GM21619 (cell line): Measurements from ENCODE around the gene SPATA32.

Experiments used
- ATAC-seq: cut with Tn5 transposase; IDR thresholded peaks from one replicate; pipeline ENCODE4 v1.9.1; 2021; ENCODE audit not compliant: unreplicated experiment

Gene SPATA32

DNA sequence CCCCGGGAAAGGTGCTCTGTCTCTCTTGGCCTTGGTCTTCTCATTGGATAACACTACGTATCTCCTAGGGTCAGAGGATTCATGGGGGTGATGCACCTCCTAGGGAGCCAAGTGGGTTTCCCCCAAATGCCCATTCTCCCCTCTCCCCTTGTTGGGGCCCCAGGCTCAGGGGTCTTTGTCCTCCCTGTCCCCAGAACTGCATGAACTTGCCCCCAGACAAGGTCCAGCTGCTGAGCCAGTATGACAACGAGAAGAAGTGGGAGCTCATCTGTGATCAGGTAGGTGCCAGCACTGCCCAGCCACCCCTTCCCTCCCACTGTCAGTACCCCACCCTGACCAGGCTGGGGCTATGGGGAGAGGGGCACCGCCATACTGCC is 31.5 kb downstream of the SPATA32 start:
- no peak for ATAC-seq

DNA sequence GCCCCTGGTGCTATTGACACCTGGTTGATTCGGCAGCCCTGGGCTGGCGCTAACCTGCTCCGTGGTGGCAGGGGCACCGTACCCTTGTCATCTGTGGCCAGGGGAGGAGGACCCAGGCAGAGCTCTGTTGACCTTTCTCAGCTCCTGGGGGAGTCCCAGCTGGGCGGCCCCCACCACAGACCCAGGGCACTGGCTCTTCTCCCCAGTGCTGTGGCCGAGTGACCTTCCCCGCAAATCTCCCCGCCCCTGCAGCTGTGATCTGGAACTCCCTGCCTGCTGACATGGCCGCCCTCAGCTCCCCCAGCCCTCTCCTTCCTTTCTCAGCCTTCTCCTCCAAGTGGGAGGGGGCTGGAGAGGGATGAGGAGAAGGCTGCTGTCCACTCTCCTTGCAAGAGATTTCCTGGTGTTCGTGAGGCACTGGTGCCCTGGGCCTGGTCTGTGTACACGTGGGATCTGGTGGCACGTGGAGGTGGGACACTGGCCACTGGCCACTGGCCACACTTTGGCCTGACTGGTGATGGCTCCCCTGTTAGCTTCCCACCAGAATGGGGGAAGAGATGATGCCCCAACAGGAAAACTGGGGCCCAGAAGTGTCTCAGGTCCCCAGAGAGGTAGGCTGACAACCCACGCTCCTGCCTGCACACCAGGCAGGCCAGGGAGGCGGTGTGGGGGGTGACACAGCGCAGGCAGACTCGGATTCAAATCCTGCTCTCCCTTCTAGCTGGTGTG is 32.0 kb downstream of the SPATA32 start:
- no peak for ATAC-seq

DNA sequence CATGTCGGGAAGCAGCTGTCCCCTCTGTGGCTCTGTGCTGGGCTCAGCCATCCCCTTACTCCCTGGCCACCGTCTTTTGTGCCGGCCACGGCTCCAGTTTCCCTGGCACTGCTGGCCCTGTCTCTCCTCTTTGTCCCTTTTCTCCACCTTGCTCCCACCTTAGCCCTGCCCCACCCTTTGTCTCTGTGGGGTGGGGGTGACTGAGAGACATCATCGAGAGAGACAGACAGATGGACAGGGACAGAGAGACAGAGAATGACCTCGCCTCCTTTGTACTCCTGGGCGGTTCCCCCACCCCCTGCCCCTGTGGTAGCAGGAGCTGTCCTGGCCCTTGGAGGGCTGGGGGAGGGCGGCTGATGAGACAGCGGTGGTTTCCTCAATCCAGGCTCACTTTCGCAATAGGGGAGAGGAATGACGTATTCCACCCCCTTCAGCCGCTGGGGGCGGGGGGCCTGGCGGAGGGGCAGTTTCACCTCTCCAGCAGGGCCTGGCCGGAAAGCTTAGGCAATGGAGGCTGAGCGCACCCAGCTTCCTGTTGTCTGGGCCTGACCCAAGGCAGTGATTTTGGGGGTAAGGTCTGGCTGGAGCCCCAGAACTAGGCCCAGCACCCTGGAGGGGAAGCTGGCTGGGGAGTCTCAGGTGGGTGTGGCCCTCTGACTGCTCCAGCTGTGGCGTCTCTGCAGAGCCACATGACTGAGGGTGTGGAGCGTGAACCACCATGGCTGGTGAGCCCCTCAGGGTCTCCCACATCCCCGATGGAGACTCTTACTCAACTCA is 32.9 kb downstream of the SPATA32 start:
- ATAC-seq, result peak; percentile 25

DNA sequence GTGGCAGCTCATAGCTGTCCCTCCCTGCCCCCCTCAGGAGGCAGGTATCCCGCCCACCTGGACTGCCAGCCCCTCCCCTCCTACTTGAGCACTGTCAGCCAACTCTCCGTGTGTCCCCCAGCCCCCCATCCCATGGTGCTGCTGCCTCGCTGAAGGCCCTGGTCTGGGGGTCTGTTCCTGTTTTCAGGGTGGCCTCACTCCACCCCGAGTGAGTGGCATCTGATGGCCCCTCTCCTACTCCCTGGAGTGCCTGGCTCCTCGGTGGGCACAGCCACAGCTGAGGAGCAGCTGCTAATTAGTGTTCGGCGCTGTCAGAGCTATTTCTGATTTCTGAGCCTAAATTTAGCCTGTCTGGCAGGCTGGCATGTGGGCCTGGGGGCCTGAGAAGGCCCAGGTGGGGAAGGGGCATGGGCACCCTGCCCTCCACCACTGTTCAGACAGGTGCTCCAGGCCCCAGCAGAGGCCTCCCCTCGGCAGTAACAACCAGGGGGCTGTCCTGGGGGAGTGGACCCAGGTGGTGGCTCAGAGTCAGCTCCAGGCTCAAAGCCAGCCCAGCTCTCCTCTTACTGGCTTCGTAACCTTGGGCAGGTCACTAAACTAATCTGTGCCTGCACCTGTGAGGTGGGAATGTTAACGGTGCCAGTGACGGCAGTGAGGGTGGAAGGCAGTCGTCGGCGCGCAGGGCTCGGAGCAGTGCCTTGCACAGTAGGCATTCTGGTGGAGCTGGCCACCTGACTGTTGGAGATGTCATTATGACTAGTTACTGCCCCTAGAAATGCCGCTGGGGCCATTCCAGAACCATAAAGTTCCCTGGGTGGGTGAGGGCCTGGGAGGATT is 33.8 kb downstream of the SPATA32 start:
- ATAC-seq, result no peak

DNA sequence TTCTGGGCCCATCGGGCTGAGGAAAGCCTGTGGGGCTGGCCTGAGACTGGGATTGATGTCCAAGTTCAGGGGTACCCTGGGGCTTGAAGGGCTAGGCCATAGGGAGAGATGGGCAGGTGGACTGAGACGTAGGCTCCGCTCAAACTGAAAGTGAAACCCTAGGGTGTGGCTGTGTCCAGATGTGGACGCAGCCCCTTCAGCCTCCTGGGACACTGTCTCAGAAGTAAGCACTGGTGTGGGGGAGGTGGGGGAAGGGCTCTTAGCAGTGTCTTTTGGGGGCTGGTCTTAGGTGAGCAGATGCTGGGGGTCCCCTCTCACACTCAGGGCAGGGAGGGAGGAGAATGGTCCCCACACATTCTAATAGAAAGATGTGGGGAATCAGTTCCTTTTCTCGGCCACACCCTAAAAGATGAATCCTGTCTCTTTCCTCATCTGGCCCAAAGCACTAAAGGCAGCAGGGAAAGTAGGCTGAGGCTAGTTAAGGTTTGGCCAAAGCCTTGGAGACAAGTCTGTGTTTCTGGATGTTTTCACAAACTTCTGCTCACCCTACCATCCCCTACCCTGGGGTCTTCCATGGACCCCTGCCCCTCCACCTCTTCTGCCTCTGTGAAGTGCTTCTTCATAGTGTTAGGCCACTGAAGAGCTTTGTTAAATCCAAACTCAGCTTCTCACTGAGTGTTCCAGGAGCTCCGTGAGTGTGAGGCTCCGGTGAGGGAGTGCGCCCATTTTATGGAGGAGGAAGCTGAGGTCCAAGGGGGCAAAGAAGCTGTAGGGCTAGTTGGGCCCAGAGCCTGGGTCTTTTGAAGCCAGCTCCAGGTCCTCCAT is 34.6 kb downstream of the SPATA32 start:
- peak; percentile 22 for ATAC-seq

DNA sequence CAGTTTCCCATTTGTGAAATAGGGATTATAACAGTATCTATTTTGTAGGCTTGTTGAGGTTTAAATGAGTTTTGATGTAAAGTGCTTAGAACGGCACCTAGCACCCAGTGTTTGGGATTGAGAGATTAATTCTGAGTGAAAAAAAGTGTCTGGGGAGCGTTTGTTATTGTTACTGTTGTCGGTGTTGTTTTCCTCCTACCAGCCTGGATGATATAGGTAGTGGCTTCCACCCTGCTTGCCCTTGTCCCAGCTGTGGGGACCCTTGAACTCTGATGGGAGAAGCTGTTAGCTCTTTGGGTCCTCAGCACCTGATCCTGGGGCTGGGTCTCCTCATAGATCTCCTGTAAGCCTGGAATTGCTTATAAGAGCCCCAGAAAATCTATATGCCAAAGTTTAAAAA is 35.3 kb downstream of the SPATA32 start:
- no peak for ATAC-seq

DNA sequence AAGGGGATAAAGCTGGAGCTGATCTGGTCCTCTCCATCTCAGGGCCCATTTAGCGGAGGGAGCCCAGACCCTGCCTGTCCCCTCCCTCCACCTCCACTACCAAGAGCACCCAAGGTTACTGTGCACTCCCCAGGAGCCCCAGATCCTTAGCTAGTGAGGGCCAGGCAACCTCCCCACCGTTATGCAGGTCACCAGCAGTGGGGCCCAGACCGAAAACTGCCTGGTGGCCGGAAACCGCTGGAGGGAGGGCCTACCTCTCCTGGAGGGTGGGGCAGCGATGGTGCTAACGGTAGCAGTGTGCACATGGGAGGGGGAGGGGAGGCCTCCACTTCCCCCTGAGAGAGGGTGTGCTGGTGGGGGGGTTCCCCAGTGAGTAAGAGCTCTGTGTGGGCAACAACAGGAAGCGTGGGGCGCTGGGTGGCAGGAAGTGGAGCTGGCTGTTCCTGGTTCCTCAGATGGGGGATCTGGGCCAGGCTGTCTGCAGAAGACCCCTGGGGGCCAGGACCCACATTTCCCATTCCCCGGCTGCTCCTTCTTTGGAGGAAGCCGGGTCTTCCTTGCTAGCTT is 35.8 kb downstream of the SPATA32 start:
- peak; percentile 36 for ATAC-seq

DNA sequence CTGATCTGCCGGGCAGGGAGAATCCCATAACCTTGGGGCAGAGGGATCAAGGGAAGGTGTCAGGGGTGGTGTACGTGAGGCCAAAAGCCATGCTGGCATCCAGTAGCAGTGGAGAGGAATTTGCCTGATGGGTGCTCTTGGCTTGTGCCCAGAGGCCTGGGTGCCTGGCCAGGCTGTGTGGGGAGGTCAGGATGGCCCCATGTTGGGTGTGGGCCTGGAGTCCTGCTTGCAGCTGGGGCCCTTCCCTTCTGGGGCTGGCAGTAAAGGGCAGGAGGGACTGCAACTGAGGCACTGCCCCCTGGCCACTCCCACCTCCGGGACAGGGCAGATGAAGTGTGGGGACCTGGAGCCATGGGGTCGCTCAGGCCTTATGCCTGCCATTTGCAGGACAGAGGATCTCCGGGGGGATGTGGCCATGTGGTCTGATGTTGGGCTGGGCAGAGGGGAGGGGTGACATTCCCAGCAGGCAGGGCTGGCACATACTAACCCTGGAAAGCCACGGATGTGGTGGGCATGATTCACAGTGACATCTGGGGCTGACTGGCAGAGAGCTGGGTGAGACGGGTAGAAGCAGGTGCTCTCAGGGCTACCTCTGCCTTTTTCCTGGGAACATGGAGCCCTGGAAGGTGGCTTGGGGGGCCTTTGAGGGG is 36.7 kb downstream of the SPATA32 start:
- ATAC-seq, result no peak

DNA sequence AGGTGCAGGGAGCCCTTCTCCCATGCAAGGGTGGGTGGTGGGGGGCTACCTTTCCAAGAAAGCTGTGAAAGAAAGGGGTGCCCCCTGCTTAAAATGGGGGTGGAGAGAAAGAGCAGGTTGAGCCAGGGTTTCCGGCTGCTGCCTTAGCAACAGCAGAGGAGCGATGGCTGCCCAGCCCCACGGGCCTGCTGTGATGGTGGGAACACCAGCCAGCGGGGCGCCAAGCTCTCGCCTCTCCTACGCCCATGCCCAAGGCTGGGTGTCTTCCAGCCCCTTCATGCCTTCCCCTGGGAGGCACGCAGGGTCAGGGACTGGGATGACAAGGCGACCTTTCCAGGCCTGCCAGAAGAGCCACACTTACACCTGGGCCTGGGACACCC is 37.2 kb downstream of the SPATA32 start:
- no peak for ATAC-seq

DNA sequence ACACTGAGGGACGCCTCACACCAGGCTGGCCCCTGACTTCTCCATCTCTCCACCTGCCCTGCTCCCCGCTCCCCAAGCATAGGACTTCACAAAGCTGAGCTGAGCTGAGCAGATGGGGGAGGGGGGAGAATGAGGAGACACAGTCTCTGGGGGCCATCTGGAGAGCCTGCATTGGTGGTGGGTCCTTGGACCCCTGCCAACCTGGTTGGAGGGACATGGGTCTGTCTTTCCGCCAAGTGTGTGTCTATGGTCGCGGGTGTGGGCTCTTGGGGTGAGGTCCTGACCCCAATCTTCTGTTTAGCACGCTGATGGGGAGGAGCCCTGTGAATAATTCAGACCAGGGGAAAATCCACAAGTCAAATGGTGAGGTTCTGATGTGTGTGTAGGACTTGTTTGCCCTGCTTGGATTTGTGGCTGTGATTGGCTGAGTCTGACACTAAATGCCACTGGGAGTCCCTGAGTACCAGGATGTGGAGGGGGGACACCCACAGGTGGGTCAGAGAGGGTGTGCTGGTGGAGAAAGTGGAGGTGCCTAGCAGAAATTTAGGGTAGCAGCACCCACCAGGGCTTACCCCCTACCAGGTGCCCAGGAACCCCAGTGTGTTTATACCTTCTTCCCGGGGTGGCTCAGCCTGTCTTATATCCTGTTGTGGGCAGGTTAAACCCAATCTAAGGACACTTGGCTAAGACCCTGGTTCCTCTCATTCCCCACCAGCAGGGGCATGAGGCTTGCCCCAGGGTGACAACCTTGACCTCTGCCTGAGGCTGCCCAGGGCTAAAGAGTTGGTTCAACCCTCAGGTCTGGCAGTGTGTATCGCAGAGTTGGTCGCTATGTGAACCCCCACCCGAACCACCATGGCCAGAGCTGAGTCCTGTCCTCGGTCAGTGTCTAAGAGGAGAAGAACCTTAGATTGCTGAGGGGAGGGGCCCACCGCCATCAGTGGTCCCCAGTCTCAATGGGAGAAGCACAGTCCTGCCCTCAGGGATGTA is 38.1 kb downstream of the SPATA32 start:
- ATAC-seq, result no peak

DNA sequence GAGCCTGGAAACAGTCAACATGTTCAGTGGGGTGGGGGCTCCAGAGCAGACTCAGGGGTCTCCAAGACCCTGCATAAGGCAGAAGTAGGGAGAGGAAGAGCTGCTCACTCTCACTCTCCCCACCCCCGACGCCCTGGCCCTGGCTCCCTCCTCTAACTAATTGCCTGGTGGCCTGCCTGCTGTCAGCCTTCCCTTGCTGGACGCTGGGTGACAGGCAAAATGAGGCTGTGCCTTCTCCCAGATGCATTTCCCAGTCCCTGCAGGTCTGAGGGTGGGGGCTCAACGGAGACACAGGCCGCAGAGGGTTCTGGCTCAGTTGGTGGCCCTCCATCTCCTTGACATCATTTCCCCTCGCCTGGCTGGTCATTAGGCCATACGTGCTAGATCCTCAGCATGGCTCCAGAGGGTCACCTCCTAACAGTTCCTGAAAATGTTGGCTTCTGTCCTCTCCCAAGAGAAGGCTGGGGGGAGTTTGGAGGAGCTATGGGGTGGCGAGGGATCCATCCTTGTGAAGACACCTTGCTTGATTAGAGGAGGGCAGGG is 38.8 kb downstream of the SPATA32 start:
- no peak for ATAC-seq

DNA sequence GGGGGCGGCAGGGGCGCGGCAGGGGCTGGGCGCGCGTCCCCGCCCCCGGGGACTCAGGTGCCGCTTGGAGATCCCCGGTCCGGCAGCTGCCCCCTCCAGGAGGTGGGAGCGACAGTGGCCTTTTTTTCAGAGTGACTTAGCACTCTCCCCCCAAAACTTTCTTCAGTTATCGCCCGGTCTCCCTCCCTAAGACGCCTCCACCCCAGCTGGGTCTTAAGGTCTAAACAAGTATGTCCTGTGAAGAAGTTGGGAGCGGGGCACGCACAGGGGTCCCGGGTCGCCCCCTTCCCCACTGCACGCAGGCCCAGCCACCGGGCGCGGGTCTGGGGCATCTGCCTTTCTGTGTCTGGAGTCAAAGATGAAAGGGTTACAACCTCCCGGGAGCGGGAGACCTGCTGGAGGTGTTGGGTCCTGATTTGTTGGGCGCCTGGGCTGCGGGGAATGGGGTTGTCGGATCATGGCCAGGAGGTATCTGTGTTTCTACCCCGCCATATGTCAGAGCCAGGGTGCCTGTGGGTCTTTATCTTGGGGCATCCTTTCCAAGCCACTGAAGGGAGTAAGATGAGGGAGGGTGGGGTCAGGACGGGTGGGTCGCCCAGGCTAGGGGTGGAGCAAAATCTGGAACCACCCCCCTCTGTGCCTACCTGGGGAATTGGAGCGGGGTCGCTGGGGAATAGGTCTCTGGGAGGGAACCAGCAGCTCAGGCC is 39.5 kb downstream of the SPATA32 start:
- ATAC-seq, result no peak

DNA sequence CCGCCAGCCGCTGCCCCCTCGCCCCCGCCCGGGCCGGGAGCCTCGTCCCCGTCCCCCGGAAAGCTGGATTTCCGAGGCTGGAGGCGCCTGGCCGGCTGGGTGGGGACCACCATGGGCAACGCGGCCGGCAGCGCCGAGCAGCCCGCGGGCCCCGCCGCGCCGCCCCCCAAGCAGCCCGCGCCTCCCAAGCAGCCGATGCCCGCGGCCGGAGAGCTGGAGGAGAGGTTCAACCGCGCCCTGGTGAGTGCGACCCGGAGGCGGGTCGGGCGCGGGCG is 39.9 kb downstream of the SPATA32 start:
- ATAC-seq, result no peak

DNA sequence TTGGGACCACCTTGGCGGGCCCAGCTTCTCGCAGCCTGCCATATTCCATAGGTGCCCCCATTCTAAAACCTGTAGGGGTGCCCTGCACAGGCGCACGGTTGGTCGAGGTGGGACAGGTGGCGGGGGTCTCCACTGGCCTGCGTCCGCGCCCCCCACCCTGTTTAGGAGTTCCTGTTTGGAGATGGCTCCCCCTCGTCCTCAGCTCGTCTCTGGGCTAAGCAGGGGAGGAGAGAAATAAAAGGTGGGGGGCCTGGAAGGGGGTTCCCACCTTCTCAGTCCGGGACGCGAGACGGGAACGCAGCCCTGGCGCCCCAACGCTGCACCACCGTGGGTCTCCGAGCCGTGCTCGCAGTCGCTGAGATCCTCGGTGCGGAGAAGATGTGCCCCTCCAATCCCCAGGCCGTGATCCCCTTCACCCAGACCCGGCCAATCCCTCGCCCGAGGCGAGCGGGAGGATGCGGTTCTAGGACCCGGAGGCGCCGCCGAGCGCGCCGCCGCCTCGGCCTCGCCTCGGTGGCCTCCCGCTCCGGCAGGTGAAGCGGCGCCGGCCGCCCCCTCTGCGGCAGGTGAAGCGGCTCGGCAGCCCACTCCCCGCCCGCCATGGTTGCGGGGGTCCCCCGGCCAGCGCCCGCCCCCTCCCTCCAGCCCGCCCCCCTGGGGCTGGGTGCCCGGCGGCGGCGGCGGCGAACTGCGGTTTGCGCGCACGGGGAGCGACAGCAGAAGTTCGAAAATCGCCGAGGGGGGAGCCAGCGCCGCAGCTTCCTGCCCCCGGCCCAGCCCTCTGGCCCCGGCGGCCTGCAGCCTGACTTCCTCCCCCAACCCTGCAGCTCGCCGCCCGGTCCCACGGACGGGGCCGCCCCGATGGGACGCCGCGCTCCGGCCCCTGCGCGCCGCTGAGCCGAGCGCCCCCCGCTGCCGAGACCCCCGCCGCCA is 40.5 kb downstream of the SPATA32 start, which contains the start of gene FMNL1:
TSS of gene FMNL1 (plus strand) at position 805 of the 933 bp plus-strand sequence. CDS start 240 bp downstream, outside the sequence.
- ATAC-seq, result no peak

DNA sequence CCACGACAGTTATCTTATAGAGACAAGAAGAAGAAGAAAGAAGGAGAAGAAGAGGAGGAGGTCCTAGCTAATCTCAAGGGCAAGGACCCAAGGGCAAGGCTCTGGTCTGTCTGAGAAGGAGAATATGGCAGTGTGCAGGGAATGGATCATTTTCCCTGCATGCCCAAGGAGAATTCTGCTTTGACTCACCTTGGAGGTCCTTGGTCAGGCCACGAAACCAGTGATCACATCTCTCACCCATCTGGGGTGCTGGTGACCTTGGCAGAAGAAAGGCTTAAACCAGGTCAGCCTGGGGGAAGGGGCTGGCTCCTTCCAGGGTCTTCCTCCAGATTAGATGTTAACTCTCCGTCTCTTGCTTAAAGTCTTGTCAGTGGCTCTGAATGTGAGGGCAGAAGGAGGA is 41.8 kb downstream of the SPATA32 start:
- no peak for ATAC-seq

DNA sequence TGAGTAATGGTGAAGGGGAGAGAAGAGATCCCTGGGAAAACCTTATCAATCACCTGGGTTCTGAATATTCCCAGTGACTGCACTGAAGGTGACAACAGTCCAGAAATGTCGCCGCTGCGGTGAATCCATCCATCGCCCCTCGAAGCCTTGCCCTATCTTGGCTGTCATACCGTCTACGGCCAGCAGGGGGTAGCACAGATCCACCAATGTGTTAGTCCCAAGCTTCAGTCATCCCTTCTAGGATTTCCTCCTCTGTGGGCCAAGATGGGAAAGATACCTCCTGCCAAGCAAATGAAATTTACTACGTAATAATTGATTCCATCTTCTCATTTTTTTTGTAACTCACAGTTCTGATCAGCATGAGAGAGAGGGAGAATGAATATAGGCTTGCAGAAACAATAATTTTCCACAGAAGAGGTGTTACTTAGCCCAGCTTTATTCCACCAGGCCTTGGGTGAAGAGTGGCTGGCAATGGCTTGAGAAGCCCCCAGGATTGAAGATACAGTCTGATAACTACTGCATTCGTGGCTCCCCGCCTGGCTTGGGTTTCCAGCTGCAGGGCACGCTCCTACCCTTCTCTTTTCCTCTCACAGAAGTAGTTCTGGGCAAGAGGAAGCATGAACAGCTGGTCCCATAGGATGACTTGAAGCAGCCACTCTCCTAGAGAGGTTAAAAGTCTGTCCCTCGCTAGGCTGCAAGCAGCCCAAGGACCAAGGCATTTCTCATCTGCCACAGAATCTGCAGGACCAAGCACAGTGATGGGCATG is 42.8 kb downstream of the SPATA32 start:
- no peak for ATAC-seq
